HG03039 (cell line): ENCODE results near the gene NFU1.
"Not testable (repeated sequence)": the region's sequence is repeated elsewhere in the genome, so short reads cannot be mapped to it uniquely, and the experiment has no call there.

Source experiments
- ATAC-seq: cut with Tn5 transposase; IDR thresholded peaks from one replicate; pipeline ENCODE4 v1.9.1; 2021; ENCODE audit warnings: mild to moderate bottlenecking, moderate library complexity; ENCODE audit not compliant: unreplicated experiment

The NFU1 gene

DNA sequence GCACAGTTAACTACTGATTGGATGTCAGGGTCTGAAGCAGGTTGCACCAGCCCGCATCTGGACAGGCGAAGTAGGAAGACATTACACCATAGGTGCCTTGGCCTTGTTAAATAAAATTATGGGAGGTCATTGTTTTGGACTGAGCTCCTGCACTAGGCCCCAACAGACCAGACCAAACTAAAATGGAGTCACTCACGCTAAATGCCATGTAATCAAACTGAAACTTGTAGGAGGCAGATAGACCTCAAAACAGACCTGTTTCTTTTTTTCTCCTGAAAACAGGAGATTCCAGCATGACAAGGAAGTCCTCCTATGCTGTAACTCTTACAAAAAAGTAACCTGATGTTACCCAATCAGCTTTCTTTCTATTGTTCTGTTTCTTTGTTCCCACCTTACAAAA is 15.5 kb upstream of the NFU1 start:
- ATAC-seq = no peak

DNA sequence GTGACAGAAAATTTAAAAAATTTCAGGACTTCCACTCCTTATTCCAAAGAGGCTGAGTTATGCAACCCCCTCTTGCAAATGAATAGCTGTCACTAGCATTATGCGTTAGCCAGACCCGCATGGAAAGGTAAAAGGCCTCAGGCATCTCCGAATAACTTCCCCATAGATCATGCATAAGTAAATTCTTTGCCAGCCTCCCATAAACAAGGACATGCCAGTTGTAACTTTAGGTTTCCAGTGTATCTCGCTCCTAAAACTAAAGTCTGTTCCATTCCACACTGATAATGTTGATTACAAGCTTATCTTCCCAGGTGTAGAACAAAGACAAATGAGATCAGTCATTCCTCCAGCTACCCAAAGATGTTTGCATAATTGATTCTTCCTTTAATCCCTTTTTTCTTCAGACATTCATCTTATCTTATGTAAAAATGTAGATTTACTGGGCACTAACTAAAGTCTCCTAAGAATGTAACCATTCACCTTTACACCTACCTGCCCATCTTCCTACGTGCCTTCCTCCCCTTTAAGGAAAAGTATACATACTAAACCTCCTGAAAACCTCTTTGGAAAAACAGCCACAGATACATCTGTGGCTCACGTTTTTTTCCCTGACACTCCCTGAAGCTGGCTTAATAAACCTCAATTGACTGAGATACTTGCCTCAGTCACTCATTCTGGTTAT is 13.6 kb upstream of the NFU1 start:
- no peak for ATAC-seq

DNA sequence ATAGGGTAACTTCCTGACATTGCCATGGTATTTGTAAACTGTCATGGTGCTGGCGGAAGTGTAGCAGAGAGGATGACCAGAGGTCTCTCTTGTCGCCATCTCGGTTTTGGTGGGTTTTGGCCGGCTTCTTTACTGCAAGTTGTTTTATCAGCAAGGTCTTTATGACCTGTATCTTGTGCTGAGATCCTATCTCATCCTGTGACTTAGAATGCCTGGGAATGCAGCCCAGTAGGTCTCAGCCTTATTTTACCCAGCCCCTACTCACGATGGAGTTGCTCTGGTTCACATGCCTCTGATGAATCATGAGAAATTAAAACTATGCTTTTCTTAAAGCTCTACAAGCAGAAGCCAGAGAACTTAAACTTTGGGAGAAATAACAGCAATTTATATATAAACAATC is 12.7 kb upstream of the NFU1 start:
- no peak for ATAC-seq

DNA sequence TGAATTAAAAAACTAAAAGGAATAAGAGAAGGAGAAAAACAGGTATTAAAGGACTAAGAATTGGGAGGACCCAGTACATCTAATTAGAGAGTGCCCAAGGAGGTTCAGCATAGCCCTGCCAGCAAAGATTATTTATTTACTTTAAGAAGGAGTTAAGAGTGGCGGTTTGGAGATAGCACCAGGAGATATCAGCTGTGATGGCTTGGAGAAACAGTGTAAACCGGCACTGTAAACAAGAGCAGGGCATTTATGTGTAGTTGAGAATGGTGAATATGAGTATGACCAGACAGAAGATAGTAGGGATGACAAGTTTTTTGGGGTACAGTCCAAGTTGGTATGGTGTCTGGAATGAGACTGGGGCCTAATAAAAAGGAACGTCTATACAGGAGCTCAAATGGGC is 6.4 kb upstream of the NFU1 start:
- not testable (repeated sequence) for ATAC-seq

DNA sequence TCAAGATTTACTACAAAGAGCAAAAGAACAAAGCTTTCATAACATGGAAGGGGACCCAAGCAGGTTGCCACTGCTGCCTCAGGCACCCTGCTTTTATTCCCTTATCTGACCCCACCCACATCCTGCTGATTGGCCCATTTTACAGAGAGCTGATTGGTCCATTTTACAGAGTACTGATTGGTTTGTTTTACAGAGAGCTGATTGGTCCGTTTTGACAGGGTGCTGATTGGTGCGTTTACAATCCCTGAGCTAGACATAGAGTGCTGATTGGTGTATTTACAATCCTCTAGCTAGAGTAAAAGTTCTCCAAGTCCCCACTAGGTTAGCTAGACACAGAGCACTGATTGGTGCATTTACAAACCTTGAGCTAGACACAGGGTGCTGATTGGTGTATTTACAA is 2.3 kb upstream of the NFU1 start:
- ATAC-seq = not testable (repeated sequence)

DNA sequence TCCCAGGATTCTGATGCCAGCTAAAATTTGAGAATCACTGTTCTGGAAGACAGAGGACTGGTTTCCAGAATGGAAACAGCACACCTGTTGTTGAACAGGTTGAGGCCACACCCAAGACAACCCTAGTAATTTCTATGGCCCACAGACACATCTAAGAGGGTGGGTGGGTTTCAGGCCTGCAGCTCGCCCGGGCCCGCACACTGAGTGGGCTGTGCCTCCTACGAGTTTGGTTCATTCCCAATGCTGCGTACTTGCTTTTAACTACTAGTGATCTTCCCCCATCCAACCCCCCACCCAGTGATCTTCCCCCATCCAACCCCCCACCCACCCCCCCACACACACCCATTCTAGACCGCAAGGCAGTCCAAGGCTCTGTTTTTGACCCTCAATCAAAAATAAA is 1.3 kb upstream of the NFU1 start:
- ATAC-seq = no peak

DNA sequence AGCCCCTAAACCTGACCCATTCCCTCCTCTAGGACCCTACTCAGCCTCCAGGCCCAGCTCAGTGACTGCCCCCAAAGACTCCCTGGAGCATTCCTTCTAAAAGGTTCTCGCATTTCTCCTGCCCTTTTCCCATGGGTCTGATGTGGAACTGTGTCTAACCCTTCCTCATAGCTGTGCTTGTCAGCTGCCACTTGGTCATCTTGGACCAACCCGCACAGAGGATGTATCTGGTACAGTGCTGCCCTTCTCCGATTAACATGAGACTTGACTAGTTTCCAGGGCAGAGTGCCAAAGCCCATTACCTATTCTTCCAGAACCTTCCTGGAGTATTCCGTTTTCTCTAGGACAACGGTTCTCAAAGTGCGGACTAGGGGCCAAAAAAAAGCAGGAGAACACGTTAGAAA is 518 bp upstream of the NFU1 start:
- ATAC-seq = no peak

DNA sequence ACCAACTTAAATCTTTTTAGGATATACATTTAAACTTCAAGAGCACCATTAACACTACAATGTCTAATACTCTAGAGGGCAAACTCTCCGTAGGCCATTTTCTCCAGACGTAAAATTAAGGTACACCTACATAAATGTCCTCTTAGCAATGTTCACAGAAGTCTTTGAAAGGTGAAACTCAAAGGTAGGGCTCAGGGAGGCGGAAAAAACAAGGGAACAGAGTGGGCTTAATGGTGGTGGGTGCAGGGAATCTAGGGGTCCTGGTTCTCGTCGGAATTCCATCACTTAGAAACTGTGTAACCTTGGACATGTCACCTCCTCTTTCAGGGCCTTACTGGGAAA is 668 bp downstream of the NFU1 start:
- ATAC-seq = no peak

DNA sequence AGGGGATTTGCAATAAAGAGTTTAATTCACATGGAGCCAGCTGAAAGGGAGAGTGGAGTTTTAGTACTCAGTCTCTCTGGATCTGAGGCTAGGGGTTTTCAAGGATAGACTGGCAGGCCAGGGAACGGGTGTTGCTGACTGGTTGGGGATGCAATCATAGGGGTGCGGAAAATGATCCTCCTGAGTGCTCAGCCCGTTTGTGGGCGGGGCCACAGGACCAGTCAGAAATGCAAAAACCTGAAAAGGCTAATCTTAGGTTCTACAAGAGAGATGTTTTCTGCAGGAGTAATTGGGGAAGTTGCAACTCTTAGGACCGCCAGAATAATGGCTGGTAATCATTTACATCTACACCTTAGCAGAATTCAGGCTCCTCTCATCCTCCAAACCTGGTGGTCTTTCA is 2.5 kb downstream of the NFU1 start:
- ATAC-seq = no peak

DNA sequence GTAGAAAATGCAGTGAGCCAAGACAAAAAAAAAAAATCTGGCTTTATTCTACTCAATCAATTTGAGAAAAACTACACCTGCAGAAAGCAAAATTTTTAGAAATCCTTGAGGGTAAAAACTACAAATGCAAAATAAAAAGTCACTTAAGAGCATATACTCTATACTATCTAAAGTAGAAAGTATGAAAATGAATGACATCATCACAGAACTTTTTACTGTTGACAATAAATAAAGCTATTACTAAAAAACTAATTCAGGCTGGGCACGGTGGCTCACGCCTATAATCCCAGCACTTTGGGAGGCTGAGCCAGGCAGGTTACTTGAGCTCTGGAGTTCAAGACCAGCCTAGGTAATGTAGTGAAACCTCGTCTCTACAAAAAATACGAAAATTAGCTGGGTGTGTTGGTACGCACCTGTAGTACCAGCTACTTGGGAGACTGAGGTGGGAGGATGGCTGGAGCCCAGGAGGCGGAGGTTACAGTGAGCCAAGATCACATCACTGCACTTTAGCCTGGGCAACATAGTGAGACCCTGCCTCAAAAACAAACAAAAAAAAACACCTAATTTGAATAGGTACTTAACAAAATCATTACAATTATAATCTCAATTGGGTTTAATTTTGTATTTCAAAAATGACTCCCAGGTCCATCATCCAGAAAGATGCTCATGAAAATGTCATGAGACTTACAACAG is 7.6 kb downstream of the NFU1 start:
- no peak for ATAC-seq

DNA sequence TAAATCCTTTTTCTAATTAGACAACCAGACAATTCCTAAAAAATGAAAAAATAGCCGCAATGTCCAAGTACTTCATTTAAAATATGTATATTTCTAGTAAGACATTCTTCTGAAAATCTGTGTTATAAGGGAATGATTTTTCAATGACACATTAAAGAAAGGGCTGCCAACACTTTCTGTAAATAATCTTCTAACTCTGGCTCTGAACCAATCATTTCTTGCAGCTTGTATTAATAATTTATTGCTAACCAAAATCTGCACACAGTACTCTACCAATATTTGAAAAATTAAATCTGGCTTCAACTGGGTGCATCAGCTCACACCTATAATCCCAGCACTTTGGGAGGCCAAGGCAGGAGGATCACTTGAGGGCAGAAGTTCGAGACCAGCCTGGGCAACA is 8.3 kb downstream of the NFU1 start:
- ATAC-seq = no peak

DNA sequence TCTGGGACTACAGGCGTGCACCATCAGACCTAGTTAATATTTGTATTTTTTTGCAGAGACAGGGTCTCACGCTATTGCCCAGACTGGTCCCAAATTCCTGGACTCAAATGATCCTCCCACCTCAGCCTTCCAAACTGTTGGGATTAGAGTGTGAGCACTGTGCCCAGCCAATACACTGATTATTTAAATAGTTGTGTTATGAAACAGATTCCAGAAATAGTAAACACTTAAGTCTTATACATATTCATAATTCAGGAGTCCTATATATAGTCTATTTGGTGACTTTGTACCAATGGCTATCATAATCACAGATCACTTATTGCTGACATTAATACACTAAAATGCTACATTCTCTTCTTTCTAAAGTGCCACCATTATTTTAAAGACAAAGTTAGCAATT is 12.8 kb downstream of the NFU1 start:
- ATAC-seq = no peak

DNA sequence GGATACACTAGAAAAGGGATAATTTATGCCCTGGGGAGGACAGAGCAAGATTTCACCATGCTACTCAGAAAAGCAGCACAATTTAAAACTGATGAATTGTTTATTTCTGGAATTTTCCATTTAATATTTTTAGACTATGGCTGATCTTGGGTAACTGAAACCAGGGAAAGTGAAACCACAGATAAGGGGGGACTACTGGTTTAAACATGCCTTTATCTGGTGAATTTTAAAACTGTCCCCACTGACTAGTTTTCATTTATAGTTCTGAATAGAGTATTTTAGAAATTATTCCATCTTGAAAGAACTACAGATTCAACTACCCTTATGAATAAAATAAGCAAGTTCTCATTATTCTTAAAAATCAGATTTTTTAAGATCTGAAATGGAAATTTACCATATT is 15.0 kb downstream of the NFU1 start:
- no peak for ATAC-seq

DNA sequence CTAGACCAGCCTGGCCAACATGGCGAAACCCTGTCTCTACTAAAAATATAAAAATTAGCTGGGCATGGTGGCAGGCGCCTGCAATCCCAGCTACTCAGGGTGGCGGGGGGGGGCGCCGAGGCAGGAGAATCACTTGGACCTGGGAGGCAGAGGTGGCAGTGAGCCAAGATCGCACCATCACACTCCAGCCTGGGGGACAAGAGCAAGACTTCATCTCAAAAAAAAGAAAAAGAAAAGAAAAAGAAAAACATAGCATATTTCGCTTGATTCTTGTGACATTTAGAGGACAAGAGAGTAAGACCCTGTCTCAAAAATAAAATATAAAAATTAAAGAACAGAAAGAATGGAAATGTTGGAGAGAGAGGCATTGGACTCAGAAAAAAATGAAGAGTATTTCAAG is 18.1 kb downstream of the NFU1 start:
- ATAC-seq = not testable (repeated sequence)

DNA sequence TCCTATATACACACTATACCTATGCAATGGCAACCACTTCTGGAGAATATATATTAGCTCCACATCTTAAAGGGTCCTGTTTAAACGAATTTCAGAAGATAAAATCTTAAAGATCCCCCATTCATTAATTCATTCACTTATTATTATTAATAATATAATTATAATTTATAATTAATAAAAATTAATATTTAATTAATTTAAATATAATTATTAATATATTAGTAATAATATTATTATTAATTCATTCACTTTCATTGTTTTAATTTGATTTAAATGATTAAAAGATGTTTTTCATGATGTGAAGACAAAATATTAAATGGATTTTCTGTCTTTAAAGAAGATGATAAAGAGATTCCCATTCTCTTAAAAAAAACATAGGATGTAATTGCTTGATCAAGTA is 21.1 kb downstream of the NFU1 start:
- no peak for ATAC-seq

DNA sequence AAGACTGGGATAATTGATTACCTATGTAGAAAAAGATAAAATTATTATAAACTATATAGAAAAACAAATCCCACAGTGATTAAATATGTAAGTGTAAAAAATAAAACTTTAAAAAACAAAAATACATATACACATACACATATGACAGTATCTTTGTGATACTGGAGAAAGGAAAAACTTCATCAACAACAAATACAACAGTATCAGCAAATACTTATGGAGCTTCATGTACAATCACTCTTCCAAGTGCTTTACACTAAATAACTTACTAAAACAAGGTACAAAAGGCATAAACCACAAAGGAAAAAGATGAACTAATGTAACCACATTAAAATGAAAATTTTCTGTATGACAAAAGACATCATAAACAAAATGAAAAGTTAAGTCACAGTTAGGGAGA is 26.1 kb downstream of the NFU1 start:
- no peak for ATAC-seq

DNA sequence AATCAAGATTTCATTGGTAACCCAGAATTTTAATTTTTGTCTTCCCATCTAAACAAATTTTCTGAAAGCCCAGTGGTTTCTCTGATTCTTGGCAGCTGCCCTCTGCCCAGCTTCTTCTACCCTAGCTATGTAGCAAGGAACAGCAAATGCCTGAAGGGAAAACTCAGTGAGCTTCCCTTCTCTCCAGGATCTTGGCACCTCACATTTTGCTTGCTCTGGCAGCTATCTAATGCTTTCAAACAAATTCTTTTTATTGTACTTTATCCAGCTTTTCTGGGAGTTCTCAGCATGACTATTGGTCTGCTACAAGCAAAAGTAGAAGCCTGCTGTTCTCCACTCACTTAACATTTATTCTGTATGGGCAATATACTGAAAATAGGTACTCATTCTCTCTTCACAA is 31.9 kb downstream of the NFU1 start:
- no peak for ATAC-seq

DNA sequence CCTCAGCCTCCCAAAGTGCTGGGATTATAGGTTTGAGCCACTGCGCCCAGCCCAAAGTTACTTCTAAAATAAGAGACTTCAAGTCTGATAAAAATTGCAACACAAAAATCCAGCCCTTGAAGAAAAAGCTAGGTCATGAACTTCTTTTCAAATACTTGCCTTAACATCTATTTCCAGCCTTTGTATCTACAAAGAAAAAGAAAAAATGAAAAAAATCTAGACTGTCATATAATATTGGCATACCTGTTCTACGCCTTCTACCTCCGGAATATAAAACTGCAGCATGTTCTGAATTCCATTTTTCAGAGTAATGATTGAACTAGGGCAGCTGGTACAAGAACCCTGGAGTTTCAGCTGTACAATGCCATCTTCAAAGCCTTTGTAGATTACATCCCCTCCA is 37.1 kb downstream of the NFU1 start:
- no peak for ATAC-seq

DNA sequence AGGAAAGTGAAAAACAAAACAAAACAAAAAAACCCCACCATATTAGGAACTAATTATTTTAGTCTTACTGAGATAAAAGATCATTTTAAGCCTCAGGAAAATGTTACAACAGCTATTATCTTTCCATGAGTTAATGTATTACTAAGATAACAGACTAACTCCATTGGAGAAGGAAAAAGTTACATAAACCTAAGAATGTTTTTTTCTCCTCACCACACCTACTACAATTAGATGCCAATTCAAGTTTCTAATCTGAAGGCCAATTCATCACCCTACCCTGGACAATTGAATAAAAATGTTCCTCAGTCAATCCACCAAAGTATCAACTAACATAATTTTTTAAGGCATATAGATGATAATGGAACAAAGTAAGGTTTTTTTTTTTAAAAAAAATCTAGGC is 40.0 kb downstream of the NFU1 start:
- ATAC-seq = no peak

DNA sequence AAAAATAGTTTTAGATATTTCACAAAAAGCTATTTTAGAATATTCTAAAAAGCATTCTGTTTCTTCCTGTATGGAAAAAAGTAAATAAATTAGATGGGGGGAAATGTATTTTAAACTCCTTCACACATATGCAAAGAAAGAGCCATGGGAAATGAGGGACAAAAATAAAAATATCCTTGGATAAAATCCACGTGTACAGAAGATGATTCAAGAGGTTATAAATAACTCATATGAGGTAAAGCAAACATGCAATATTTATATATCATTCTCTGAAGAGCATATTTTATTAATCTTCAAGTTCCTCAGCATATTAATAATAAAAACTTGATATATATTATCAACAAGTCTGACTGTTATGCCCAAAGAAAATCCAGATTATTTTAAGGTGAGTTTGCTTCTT is 41.4 kb downstream of the NFU1 start:
- no peak for ATAC-seq

DNA sequence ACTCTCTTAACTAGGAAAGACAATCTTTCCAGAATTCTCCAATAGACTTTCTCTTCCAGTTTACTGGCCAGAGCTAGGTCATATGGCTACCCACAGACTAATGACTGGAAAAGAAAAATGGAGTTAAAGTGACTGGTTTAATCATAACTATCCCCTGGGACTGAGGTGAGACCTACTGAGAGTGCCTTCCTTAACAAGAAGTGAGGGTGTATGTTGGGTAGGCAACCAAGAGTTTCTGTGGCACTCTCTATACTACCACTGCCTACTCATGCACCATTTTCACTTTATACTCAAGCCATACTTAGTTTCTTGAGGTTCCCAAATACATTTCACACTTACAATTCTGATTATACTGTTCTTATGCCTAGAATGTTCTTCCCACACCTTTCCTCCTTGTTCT is 43.3 kb downstream of the NFU1 start:
- no peak for ATAC-seq

DNA sequence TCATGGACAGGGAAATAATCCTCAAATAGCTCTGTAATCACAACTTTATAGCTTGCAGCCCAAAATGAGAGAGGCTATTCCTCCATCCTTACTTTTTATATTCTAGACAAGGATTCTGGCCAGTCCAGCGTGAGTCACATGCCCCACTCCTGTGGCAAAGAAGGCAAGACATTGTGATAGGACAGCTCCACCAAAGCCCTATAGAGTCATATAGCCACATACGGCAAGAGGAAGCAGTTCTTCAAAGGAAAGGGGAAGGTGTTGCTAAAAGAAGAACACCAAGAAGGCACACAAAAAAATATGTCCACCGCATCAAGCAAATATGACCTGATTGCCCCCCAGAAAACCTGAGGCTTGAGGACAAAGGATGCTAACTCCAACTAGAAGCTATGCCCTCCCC is 46.8 kb downstream of the NFU1 start:
- ATAC-seq = no peak

DNA sequence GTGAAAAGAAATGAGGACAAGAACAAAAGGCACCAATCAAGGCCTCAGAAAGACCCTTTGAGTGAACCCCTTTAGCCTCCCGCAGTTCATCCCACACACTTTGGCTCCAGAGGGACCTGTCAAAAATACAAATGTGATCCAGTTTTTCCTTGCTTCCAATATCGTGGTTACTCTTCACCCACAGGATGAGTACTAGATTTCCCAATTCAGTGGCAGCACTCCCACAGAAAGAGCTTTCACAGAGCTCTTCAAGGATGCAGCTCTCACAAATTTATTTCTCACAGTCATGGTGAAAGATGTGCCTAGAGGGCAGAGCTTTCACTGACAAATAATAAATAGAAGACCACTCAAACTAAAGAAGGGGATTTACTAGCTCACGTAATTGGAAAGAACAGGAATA is 47.2 kb downstream of the NFU1 start:
- ATAC-seq = no peak
